ENCODE results near the gene TUBB2B.

TUBB2B gene

DNA sequence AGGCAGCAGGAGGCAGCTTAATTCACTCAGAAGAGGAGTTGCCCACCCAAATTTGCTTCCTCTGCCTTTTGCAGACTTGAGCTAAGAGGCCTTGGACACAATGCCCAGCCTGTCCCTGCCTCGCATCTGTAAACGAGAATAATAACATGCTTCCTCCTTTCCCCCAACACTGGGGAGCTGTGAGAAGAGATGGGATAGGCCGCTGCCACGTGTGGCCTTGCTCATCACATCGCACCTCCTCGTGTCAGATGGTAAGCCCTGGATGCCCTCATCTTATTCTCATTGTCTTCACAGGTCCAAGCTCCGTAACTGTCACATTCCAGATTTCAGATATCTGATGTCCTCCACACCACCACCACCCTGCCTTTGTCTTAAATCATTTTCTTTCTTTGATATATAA is 13.1 kb upstream of the TUBB2B start:
- DNase-seq (ENCODE audit: low read depth): no peak
- TF ChIP-seq CTCF (IDR thresholded peaks at IDR 0.05; ENCODE audit: insufficient read depth, low read depth, low read length, missing control alignments): no peak
- H3K4me3 ChIP-seq (ENCODE audit: low read length): no peak overlapping the region

GRCh38 chr6:3239110-3239830 is 11.8 kb upstream of the TUBB2B start:
- peak; percentile 40 for TF ChIP-seq CTCF (IDR thresholded peaks at IDR 0.05; ENCODE audit: insufficient read depth, low read depth, low read length, missing control alignments)
- DNase-seq (ENCODE audit: low read depth): no peak

GRCh38 chr6:3237761-3238662 is 10.6 kb upstream of the TUBB2B start:
- H3K4me3 ChIP-seq (ENCODE audit: low read length): no peak overlapping the region
- no peak for DNase-seq (ENCODE audit: low read depth)
- TF ChIP-seq CTCF (IDR thresholded peaks at IDR 0.05; ENCODE audit: insufficient read depth, low read depth, low read length, missing control alignments): no peak

More at GRCh38 chr6:3239110-3239830, 11.8 kb upstream of the TUBB2B start:
- no peak overlapping the region for H3K4me3 ChIP-seq (ENCODE audit: low read length)

- H3K4me3 ChIP-seq (ENCODE audit: low read length): no peak overlapping the region
- DNase-seq (ENCODE audit: low read depth): no peak
- no peak for TF ChIP-seq CTCF (IDR thresholded peaks at IDR 0.05; ENCODE audit: insufficient read depth, low read depth, low read length, missing control alignments)
Observed at GRCh38 chr6:3236005-3236404, 8.6 kb upstream of the TUBB2B start.

DNA sequence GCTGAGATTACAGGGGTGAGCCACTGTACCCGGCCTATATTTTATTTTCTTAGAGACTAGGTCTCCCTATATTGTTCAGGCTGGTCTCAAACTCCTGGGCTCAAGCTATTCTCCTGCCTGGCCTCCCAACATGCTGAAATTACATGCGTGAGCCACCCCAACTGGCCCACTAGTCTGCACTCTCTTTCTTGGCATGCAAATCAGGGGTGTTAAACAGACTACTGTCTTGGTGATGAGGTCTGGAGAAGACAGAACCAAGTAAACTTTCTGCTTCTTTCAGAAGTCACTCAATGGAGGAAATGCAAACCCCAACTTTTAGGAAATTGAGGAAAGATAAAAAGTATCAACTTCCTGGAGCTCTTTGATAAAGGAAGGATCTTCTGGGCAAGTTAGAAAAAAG is 8.0 kb upstream of the TUBB2B start:
- H3K4me3 ChIP-seq (ENCODE audit: low read length): no peak overlapping the region
- no peak for DNase-seq (ENCODE audit: low read depth)
- no peak for TF ChIP-seq CTCF (IDR thresholded peaks at IDR 0.05; ENCODE audit: insufficient read depth, low read depth, low read length, missing control alignments)

DNA sequence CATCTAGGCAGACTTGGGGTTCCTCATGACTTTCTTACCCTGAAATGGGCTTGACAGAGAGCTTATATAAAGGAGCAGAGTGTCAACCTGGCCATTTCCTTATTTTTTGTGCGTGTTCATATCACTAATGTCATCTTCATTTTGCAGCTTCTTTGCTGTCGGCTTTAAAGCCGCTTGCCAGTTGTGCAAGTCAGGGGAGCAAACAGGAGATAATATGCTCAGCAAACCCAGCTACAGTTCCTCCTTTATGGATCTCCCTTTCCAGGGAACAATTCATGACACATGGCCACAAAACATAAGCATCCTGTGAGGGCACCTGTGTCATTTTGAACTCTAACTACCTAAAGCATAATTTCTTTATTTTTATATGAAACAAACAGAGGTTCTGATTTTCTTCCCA is 6.5 kb upstream of the TUBB2B start:
- H3K4me3 ChIP-seq (ENCODE audit: low read length): no peak overlapping the region
- no peak for DNase-seq (ENCODE audit: low read depth)
- no peak for TF ChIP-seq CTCF (IDR thresholded peaks at IDR 0.05; ENCODE audit: insufficient read depth, low read depth, low read length, missing control alignments)
